Measurements from ENCODE around the gene SKAP1.

The SKAP1 gene

GRCh38 chr17:48283907-48284306 is 146.1 kb downstream of the SKAP1 start:
- H3K27ac ChIP-seq (ENCODE audit: insufficient read depth in 1 of 2, low read depth in 1 of 2, low read length in 2 of 2, poor library complexity in 1 of 2, severe bottlenecking in 2 of 2): no peak overlapping the region
- no peak overlapping the region for H3K4me3 ChIP-seq (ENCODE audit: control insufficient read depth in 1 of 7, extremely low read depth in 1 of 7, insufficient read depth in 4 of 7, low read depth in 2 of 7, low read length in 6 of 7)
- H3K9me3 ChIP-seq (ENCODE audit: control extremely low read depth in 1 of 5, control insufficient read depth in 4 of 5, insufficient read depth in 2 of 5, low read depth in 1 of 5, low read length in 4 of 5): no peaks in the 10 kb centered on the region
- POLR2A ChIA-PET: no interaction called here
- CTCF ChIA-PET: interaction anchor here (0.7 to 2.7 kb wide), 3 partner anchors 10 to 69 kb away, joined by 3 to 8 read pairs (median 3); no protein-coding TSS in a partner anchor
- no CpG with 5 or more reads among the region's 1 CpG for WGBS (ENCODE audit: insufficient coverage)
- no peaks in the 10 kb centered on the region for H3K27me3 ChIP-seq (replicated peaks in 2 of 5; ENCODE audit: control insufficient read depth in 4 of 5, insufficient read depth in 5 of 5, low read length in 4 of 5)
- H3K4me1 ChIP-seq (ENCODE audit: control extremely low read depth in 1 of 4, control insufficient read depth in 4 of 4, insufficient read depth in 4 of 4, low read length in 3 of 4): no peaks in the 10 kb centered on the region
- DNase-seq: no peak
- no peaks in the 10 kb centered on the region for H3K36me3 ChIP-seq (ENCODE audit: control insufficient read depth in 4 of 4, insufficient read depth in 4 of 4, low read length in 3 of 4)

- Histone ChIP-seq H3K27ac (ENCODE audit: insufficient read depth in 1 of 2, low read depth in 1 of 2, low read length in 2 of 2, poor library complexity in 1 of 2, severe bottlenecking in 2 of 2) (no peak overlapping the region), H3K4me1 (ENCODE audit: control extremely low read depth in 1 of 4, control insufficient read depth in 4 of 4, insufficient read depth in 4 of 4, low read length in 3 of 4) (no peaks in the 10 kb centered on the region), H3K9me3 (ENCODE audit: control extremely low read depth in 1 of 5, control insufficient read depth in 4 of 5, insufficient read depth in 2 of 5, low read depth in 1 of 5, low read length in 4 of 5) (no peaks in the 10 kb centered on the region), H3K36me3 (ENCODE audit: control insufficient read depth in 4 of 4, insufficient read depth in 4 of 4, low read length in 3 of 4) (no peaks in the 10 kb centered on the region), H3K4me3 (ENCODE audit: control insufficient read depth in 1 of 7, extremely low read depth in 1 of 7, insufficient read depth in 4 of 7, low read depth in 2 of 7, low read length in 6 of 7) (no peak overlapping the region), H3K27me3 (replicated peaks in 2 of 5; ENCODE audit: control insufficient read depth in 4 of 5, insufficient read depth in 5 of 5, low read length in 4 of 5) (no peaks in the 10 kb centered on the region)
- 92% methylated on average over 2 of the region's 2 CpGs for WGBS (ENCODE audit: insufficient coverage)
- ChIA-PET POLR2A (no interaction called here), CTCF (interaction anchor here (0.7 to 2.7 kb wide), 4 partner anchors 10 to 75 kb away, joined by 3 to 8 read pairs (median 3); no protein-coding TSS in a partner anchor)
- DNase-seq: no peak
These were observed 146.6 kb downstream of the SKAP1 start for GRCh38 chr17:48283411-48283810.

DNA sequence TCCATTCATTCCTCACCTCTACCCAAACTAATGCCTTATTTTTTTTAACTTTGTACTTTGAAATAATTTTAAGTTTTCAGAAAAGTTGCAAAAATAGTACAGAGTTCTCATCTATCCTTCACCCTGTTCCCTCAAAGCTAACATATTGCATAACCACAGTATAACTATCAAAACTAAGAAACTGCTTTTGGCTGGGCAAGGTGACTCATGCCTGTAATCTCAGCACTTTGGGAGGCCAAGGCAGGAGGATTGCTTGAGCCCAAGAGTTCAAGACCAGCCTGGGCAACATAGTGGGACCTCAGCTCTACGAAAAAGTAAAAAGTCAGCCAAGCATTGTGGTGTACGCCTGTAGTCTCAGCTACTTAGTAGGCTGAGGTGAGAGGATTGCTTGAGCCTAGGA is 147.7 kb downstream of the SKAP1 start:
- H3K4me3 ChIP-seq (ENCODE audit: control insufficient read depth in 1 of 7, extremely low read depth in 1 of 7, insufficient read depth in 4 of 7, low read depth in 2 of 7, low read length in 6 of 7): no peak overlapping the region
- H3K27ac ChIP-seq (ENCODE audit: insufficient read depth in 1 of 2, low read depth in 1 of 2, low read length in 2 of 2, poor library complexity in 1 of 2, severe bottlenecking in 2 of 2): no peak overlapping the region
- H3K4me1 ChIP-seq (ENCODE audit: control extremely low read depth in 1 of 4, control insufficient read depth in 4 of 4, insufficient read depth in 4 of 4, low read length in 3 of 4): no peaks in the 10 kb centered on the region
- no peaks in the 10 kb centered on the region for H3K36me3 ChIP-seq (ENCODE audit: control insufficient read depth in 4 of 4, insufficient read depth in 4 of 4, low read length in 3 of 4)
- H3K9me3 ChIP-seq (ENCODE audit: control extremely low read depth in 1 of 5, control insufficient read depth in 4 of 5, insufficient read depth in 2 of 5, low read depth in 1 of 5, low read length in 4 of 5): no peaks in the 10 kb centered on the region
- no peak for DNase-seq
- POLR2A ChIA-PET: no interaction called here
- CTCF ChIA-PET: interaction anchor here (0.8 to 0.9 kb wide), 3 partner anchors 9 to 19 kb away, joined by 3 to 4 read pairs (median 3); no protein-coding TSS in a partner anchor
- no peaks in the 10 kb centered on the region for H3K27me3 ChIP-seq (replicated peaks in 2 of 5; ENCODE audit: control insufficient read depth in 4 of 5, insufficient read depth in 5 of 5, low read length in 4 of 5)
- WGBS (ENCODE audit: insufficient coverage): 100% methylated on average over 2 of the region's 2 CpGs

GRCh38 chr17:48278760-48279491 is 151.1 kb downstream of the SKAP1 start:
- ChIA-PET CTCF (interaction anchor here (0.9 to 2.1 kb wide), 4 partner anchors 13 to 30 kb away, joined by 3 to 6 read pairs (median 3); no protein-coding TSS in a partner anchor), POLR2A (no interaction called here)
- Histone ChIP-seq H3K27ac (ENCODE audit: insufficient read depth in 1 of 2, low read depth in 1 of 2, low read length in 2 of 2, poor library complexity in 1 of 2, severe bottlenecking in 2 of 2) (no peak overlapping the region), H3K27me3 (replicated peaks in 2 of 5; ENCODE audit: control insufficient read depth in 4 of 5, insufficient read depth in 5 of 5, low read length in 4 of 5) (no peaks in the 10 kb centered on the region), H3K4me1 (ENCODE audit: control extremely low read depth in 1 of 4, control insufficient read depth in 4 of 4, insufficient read depth in 4 of 4, low read length in 3 of 4) (no peaks in the 10 kb centered on the region), H3K4me3 (ENCODE audit: control insufficient read depth in 1 of 7, extremely low read depth in 1 of 7, insufficient read depth in 4 of 7, low read depth in 2 of 7, low read length in 6 of 7) (no peak overlapping the region), H3K36me3 (ENCODE audit: control insufficient read depth in 4 of 4, insufficient read depth in 4 of 4, low read length in 3 of 4) (no peaks in the 10 kb centered on the region), H3K9me3 (ENCODE audit: control extremely low read depth in 1 of 5, control insufficient read depth in 4 of 5, insufficient read depth in 2 of 5, low read depth in 1 of 5, low read length in 4 of 5) (no peaks in the 10 kb centered on the region)
- WGBS (ENCODE audit: insufficient coverage): 89% methylated on average over 4 of the region's 5 CpGs
- DNase-seq: no peak

GRCh38 chr17:48276776-48277175 is 153.2 kb downstream of the SKAP1 start:
- no peak overlapping the region for H3K27ac ChIP-seq (ENCODE audit: insufficient read depth in 1 of 2, low read depth in 1 of 2, low read length in 2 of 2, poor library complexity in 1 of 2, severe bottlenecking in 2 of 2)
- CTCF ChIA-PET: no interaction called here
- no CpG with 5 or more reads among the region's 1 CpG for WGBS (ENCODE audit: insufficient coverage)

GRCh38 chr17:48270899-48271298 is 159.1 kb downstream of the SKAP1 start:
- CTCF ChIA-PET: no interaction called here
- H3K4me3 ChIP-seq (ENCODE audit: control insufficient read depth in 1 of 7, extremely low read depth in 1 of 7, insufficient read depth in 4 of 7, low read depth in 2 of 7, low read length in 6 of 7): no peak overlapping the region
- POLR2A ChIA-PET: interaction anchor here (0.6 kb wide), 1 partner anchor 109 kb away, joined by 3 read pairs; no protein-coding TSS in a partner anchor
- peaks cover 0 to 2% (median 0%) of the 10 kb centered on the region in 4 experiments for H3K4me1 ChIP-seq (ENCODE audit: control extremely low read depth in 1 of 4, control insufficient read depth in 4 of 4, insufficient read depth in 4 of 4, low read length in 3 of 4)
- no peak overlapping the region for H3K27ac ChIP-seq (ENCODE audit: insufficient read depth in 1 of 2, low read depth in 1 of 2, low read length in 2 of 2, poor library complexity in 1 of 2, severe bottlenecking in 2 of 2)
- WGBS (ENCODE audit: insufficient coverage): 80% methylated on average over 1 of the region's 2 CpGs
- no peaks in the 10 kb centered on the region for H3K9me3 ChIP-seq (ENCODE audit: control extremely low read depth in 1 of 5, control insufficient read depth in 4 of 5, insufficient read depth in 2 of 5, low read depth in 1 of 5, low read length in 4 of 5)
- no peak for DNase-seq
- no peaks in the 10 kb centered on the region for H3K27me3 ChIP-seq (replicated peaks in 2 of 5; ENCODE audit: control insufficient read depth in 4 of 5, insufficient read depth in 5 of 5, low read length in 4 of 5)
- H3K36me3 ChIP-seq (ENCODE audit: control insufficient read depth in 4 of 4, insufficient read depth in 4 of 4, low read length in 3 of 4): no peaks in the 10 kb centered on the region

More at GRCh38 chr17:48276776-48277175, 153.2 kb downstream of the SKAP1 start:
- no peak overlapping the region for H3K4me3 ChIP-seq (ENCODE audit: control insufficient read depth in 1 of 7, extremely low read depth in 1 of 7, insufficient read depth in 4 of 7, low read depth in 2 of 7, low read length in 6 of 7)
- no peaks in the 10 kb centered on the region for H3K9me3 ChIP-seq (ENCODE audit: control extremely low read depth in 1 of 5, control insufficient read depth in 4 of 5, insufficient read depth in 2 of 5, low read depth in 1 of 5, low read length in 4 of 5)
- no peak for DNase-seq
- POLR2A ChIA-PET: no interaction called here
- no peaks in the 10 kb centered on the region for H3K36me3 ChIP-seq (ENCODE audit: control insufficient read depth in 4 of 4, insufficient read depth in 4 of 4, low read length in 3 of 4)
- H3K27me3 ChIP-seq (replicated peaks in 2 of 5; ENCODE audit: control insufficient read depth in 4 of 5, insufficient read depth in 5 of 5, low read length in 4 of 5): no peaks in the 10 kb centered on the region
- H3K4me1 ChIP-seq (ENCODE audit: control extremely low read depth in 1 of 4, control insufficient read depth in 4 of 4, insufficient read depth in 4 of 4, low read length in 3 of 4): no peaks in the 10 kb centered on the region

DNA sequence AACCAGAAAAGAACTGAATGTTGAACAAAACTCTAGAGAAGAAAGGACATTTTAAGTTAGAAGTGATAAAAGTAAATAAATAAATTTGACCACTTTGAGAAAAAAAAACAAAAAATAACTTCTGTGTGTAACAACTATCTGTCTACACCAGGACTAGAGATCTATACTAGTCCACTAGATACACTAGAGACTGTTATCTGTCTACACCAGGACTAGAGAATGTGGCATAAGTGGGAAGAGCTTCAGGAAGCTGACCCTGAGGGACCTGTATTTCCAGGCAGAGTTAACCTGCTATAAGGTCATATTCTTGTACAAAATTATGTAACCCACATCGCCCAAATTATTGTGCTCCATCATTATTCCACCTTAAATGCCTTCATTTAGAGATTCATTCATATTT is 160.8 kb downstream of the SKAP1 start:
- POLR2A ChIA-PET: no interaction called here
- H3K4me3 ChIP-seq (ENCODE audit: control insufficient read depth in 1 of 7, extremely low read depth in 1 of 7, insufficient read depth in 4 of 7, low read depth in 2 of 7, low read length in 6 of 7): no peak overlapping the region
- H3K36me3 ChIP-seq (ENCODE audit: control insufficient read depth in 4 of 4, insufficient read depth in 4 of 4, low read length in 3 of 4): no peaks in the 10 kb centered on the region
- no peak for DNase-seq
- no peaks in the 10 kb centered on the region for H3K9me3 ChIP-seq (ENCODE audit: control extremely low read depth in 1 of 5, control insufficient read depth in 4 of 5, insufficient read depth in 2 of 5, low read depth in 1 of 5, low read length in 4 of 5)
- H3K4me1 ChIP-seq (ENCODE audit: control extremely low read depth in 1 of 4, control insufficient read depth in 4 of 4, insufficient read depth in 4 of 4, low read length in 3 of 4): peaks cover 0 to 17% (median 5%) of the 10 kb centered on the region in 4 experiments
- no peak overlapping the region for H3K27ac ChIP-seq (ENCODE audit: insufficient read depth in 1 of 2, low read depth in 1 of 2, low read length in 2 of 2, poor library complexity in 1 of 2, severe bottlenecking in 2 of 2)
- no peaks in the 10 kb centered on the region for H3K27me3 ChIP-seq (replicated peaks in 2 of 5; ENCODE audit: control insufficient read depth in 4 of 5, insufficient read depth in 5 of 5, low read length in 4 of 5)
- WGBS (ENCODE audit: insufficient coverage): no CpG with 5 or more reads among the region's 1 CpG
- CTCF ChIA-PET: interaction anchor here (0.8 to 1.6 kb wide), 2 partner anchors 8 to 10 kb away, joined by 3 to 5 read pairs; no protein-coding TSS in a partner anchor
